Osteoblast (primary cell): ENCODE data around the gene MMP21. TPM values are rescaled to one million over a fixed set of nuclear protein-coding genes. Genes with fewer than 3 reads are reported as not detected.

Experiments
- DNase-seq: peaks from one replicate; pipeline ENCODE4 v3.0.0; 2011; ENCODE audit warnings: low spot score, mixed read lengths; ENCODE audit not compliant: insufficient read length; ENCODE audit errors: missing footprints
- H2AFZ ChIP-seq: 2 replicates; pipeline ENCODE4 v1.6.0; 2011; ENCODE audit warnings: mild to moderate bottlenecking, low read length
- H3K27ac ChIP-seq: 2 replicates; pipeline ENCODE4 v1.5.1; 2011; ENCODE audit warnings: mild to moderate bottlenecking, low read depth, low read length, moderate library complexity
- H3K27me3 ChIP-seq: 2 replicates; pipeline ENCODE4 v1.6.0; 2012; ENCODE audit warnings: mild to moderate bottlenecking, control low read depth, inconsistent platforms, low read length, moderate library complexity; ENCODE audit not compliant: insufficient read depth
- H3K36me3 ChIP-seq: 2 replicates; pipeline ENCODE4 v1.5.1; 2011; ENCODE audit warnings: mild to moderate bottlenecking, low read length, control low read depth, moderate library complexity; ENCODE audit not compliant: insufficient read depth
- H3K4me1 ChIP-seq: 2 replicates; pipeline ENCODE4 v1.5.1; 2011; ENCODE audit warnings: mild to moderate bottlenecking, low read length, control low read depth, moderate library complexity; ENCODE audit not compliant: insufficient read depth
- H3K4me2 ChIP-seq: 2 replicates; pipeline ENCODE4 v1.6.0; 2011; ENCODE audit warnings: mild to moderate bottlenecking, low read length; ENCODE audit not compliant: insufficient read depth
- H3K4me3 ChIP-seq: fragments of 200-600 bp; sonication (generic); 3 replicates; pipeline ENCODE4 v1.5.1; 2012; ENCODE audit warnings: mild to moderate bottlenecking, low read length, inconsistent platforms; ENCODE audit not compliant: insufficient read depth
- H3K79me2 ChIP-seq: 2 replicates; pipeline ENCODE4 v1.6.0; 2012; ENCODE audit warnings: mild to moderate bottlenecking, low read length, control low read depth, inconsistent platforms; ENCODE audit not compliant: insufficient read depth
- H3K9me3 ChIP-seq: 2 replicates; pipeline ENCODE4 v1.5.1; 2011; ENCODE audit warnings: low read depth, low read length, control low read depth
- H4K20me1 ChIP-seq: 2 replicates; pipeline ENCODE4 v1.6.0; 2012; ENCODE audit warnings: mild to moderate bottlenecking, low read length, control low read depth; ENCODE audit not compliant: insufficient read depth
- CTCF ChIP-seq: IDR thresholded peaks from 2 replicates; pipeline ENCODE4 v1.5.1; 2011; ENCODE audit warnings: mild to moderate bottlenecking, low read depth, low read length, moderate library complexity; ENCODE audit errors: extremely low read depth
- total RNA-seq: library from RNA; depleted of rRNA; stranded (reverse); fragments of >200 nt; gene quantifications from 2 replicates; pipeline ENCODE4 v1.2.3, GENCODE V29; 2012

MMP21 gene
- total RNA-seq: not detected in 2 replicates

- no peaks in the 10 kb centered on the region for H3K4me1 ChIP-seq
- TF ChIP-seq CTCF: no peak
- H3K4me2 ChIP-seq: no peak within 1 kb of the TSS
- H3K27me3 ChIP-seq: peaks cover 9% of the 10 kb centered on the region
- H3K9me3 ChIP-seq: no peaks in the 10 kb centered on the region
- no peak within 1 kb of the TSS for H3K4me3 ChIP-seq
- no peak within 1 kb of the TSS for H2AFZ ChIP-seq
- no peaks in the 10 kb centered on the region for H4K20me1 ChIP-seq
- no peak for DNase-seq
- no peaks in the 10 kb centered on the region for H3K79me2 ChIP-seq
- no peak within 1 kb of the TSS for H3K27ac ChIP-seq
- no peaks in the 10 kb centered on the region for H3K36me3 ChIP-seq
These were observed at the start of gene MMP21 for GRCh38 chr10:125775491-125776106. TSS of gene MMP21 (minus strand) at chr10:125775821. CDS start at chr10:125775821, 0 bp downstream.

- H3K27me3 ChIP-seq: no peaks in the 10 kb centered on the region
- peak; percentile 34 for DNase-seq
- peak overlapping the region; percentile 98 for H3K27ac ChIP-seq
- H3K4me3 ChIP-seq: peak overlapping the region; percentile 95
- no peak overlapping the region for H2AFZ ChIP-seq
- peaks cover 31% of the 10 kb centered on the region for H4K20me1 ChIP-seq
- H3K9me3 ChIP-seq: no peaks in the 10 kb centered on the region
- H3K36me3 ChIP-seq: peaks cover 37% of the 10 kb centered on the region
- peak overlapping the region; percentile 88 for H3K4me2 ChIP-seq
- H3K79me2 ChIP-seq: peaks cover 81% of the 10 kb centered on the region
- peaks cover 27% of the 10 kb centered on the region for H3K4me1 ChIP-seq
- TF ChIP-seq CTCF: no peak
These were observed 49.1 kb upstream of the MMP21 start for GRCh38 chr10:125824736-125825135.

GRCh38 chr10:125823663-125824251 is 48.1 kb upstream of the MMP21 start:
- H4K20me1 ChIP-seq: peaks cover 27% of the 10 kb centered on the region
- H2AFZ ChIP-seq: peak overlapping the region; percentile 98
- DNase-seq: peak; percentile 62
- no peak for TF ChIP-seq CTCF
- peaks cover 27% of the 10 kb centered on the region for H3K36me3 ChIP-seq
- peak overlapping the region; percentile 95 for H3K4me3 ChIP-seq
- H3K4me2 ChIP-seq: peak overlapping the region; percentile 88
- H3K79me2 ChIP-seq: peaks cover 75% of the 10 kb centered on the region
- peaks cover 27% of the 10 kb centered on the region for H3K4me1 ChIP-seq
- H3K9me3 ChIP-seq: no peaks in the 10 kb centered on the region
- H3K27ac ChIP-seq: peak overlapping the region; percentile 98
- H3K27me3 ChIP-seq: no peaks in the 10 kb centered on the region

- TF ChIP-seq CTCF: no peak
- Histone ChIP-seq H3K27me3 (no peaks in the 10 kb centered on the region), H4K20me1 (peaks cover 24% of the 10 kb centered on the region), H3K4me2 (peak within 1 kb of the TSS; percentile 88), H2AFZ (peak within 1 kb of the TSS; percentile 98), H3K79me2 (peaks cover 68% of the 10 kb centered on the region), H3K36me3 (peaks cover 21% of the 10 kb centered on the region), H3K9me3 (no peaks in the 10 kb centered on the region), H3K4me3 (peak within 1 kb of the TSS; percentile 95), H3K4me1 (peaks cover 27% of the 10 kb centered on the region), H3K27ac (peak within 1 kb of the TSS; percentile 98)
- DNase-seq: peak; percentile 98
These were observed 47.4 kb upstream of the MMP21 start, which contains the start of the genes BCCIP and UROS for GRCh38 chr10:125822878-125823662. TSS of gene BCCIP (plus strand) at chr10:125823546. CDS start at chr10:125823558, 12 bp downstream. TSS of gene UROS (minus strand) at chr10:125823258. CDS start at chr10:125816499, 6,759 bp downstream.
